ENCODE data around the gene RPS27. TPM values are rescaled to one million over a fixed set of nuclear protein-coding genes. Genes with fewer than 3 reads are reported as not detected.

RPS27 gene
- total and polyA plus RNA-seq, 2 of the 13 experiments (the other 11 are each of a cell fraction or from before 2014, with no cell fraction given), result 3,737 to 9,964 TPM

DNA sequence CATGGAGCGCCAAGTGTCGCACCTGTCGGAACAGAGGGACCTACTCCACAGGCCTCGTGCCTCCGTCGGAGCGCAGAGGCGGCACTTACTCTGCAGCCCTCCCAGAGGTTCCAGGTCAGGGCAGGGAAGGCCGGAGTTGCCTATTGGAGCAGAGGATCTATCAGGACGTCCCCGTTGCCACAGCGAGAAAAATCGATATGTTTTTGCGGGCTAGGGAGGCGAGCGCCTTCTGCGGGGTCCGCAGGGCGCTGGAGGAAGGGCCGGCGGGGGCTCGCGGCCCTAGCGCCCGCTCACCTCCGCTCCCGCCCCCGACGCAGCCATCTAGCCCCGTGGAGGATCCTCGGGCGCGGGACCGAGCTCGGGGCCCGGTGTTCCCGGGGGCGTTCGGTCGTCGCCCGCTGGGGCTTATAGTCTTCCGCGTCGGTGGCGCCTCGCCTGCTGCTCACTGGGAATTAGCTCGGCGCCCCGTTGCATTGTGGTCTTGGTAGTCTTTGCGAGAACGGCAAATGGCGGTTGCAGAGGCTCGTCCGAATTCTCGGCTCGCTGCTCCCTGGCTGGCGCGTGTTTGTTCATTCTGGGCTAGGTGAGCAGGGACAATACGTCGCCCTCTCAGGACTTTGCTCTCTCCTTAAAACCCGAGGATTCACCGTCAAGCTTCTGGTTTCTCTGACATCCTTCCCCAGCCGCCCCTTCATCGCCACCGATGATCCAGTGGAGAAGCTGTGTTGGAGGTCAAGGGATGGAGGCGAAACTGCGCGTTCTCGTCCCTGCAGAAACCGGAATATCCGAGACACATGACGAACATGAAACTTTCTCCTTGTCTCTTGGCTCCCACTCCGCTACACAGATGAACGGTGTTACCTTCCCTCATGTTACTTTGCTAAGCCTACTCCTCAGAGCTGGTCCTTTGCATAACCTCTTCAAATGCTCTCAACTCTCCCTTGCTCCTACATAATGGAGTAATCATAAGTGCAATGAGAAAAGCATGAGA lies 13.0 kb upstream of the RPS27 start, which contains the start of gene JTB:
JTB (minus strand) TSS at position 425 of the 991 bp plus-strand sequence; CDS start at position 3, 422 bp downstream.
- FAIRE-seq, result peak; percentile 71
- POLR2A ChIA-PET, result interaction anchor here (0.9 to 4.4 kb wide), 17 partner anchors 10 to 362 kb away, joined by 3 to 209 read pairs (median 7); partner anchors contain the start of genes CHTOP, CREB3L4, CRTC2 and DENND4B
- peak; percentile 83 for TF ChIP-seq PHF20 (CRISPR knock-in tag; IDR thresholded peaks at IDR 0.05)
- TF ChIP-seq ZNF83 (CRISPR knock-in tag; IDR thresholded peaks at IDR 0.05; ENCODE audit: borderline replicate concordance), result no peak
- no peak for TF ChIP-seq FIP1L1 (IDR thresholded peaks at IDR 0.05; ENCODE audit: borderline replicate concordance, insufficient read depth, low read depth, low read length)
- TF ChIP-seq TSC22D2 (CRISPR knock-in tag; IDR thresholded peaks at IDR 0.05; ENCODE audit: borderline replicate concordance), result no peak; the same call in 1 of the 2 replicates
- no peak for TF ChIP-seq TEAD2 (CRISPR knock-in tag; IDR thresholded peaks at IDR 0.05)
- TF ChIP-seq RNF2 (conservative IDR thresholded peaks at IDR 0.05; ENCODE audit: low read depth), result peak; percentile 88
- TF ChIP-seq, protein P1, sequence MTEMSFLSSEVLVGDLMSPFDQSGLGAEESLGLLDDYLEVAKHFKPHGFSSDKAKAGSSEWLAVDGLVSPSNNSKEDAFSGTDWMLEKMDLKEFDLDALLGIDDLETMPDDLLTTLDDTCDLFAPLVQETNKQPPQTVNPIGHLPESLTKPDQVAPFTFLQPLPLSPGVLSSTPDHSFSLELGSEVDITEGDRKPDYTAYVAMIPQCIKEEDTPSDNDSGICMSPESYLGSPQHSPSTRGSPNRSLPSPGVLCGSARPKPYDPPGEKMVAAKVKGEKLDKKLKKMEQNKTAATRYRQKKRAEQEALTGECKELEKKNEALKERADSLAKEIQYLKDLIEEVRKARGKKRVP (CRISPR knock-in tag; IDR thresholded peaks at IDR 0.05), result peak in 1 of 2 experiments; percentile 62; a peak in 1 of 4 replicates
- no peak for TF ChIP-seq ZNF253 (CRISPR knock-in tag; IDR thresholded peaks at IDR 0.05; ENCODE audit: borderline replicate concordance)
- TF ChIP-seq TAF15 (IDR thresholded peaks at IDR 0.05; ENCODE audit: low read depth, low read length, poor library complexity, severe bottlenecking), result no peak
- no peak for TF ChIP-seq ZBTB7A (CRISPR knock-in tag; IDR thresholded peaks at IDR 0.05)
- no peak for TF ChIP-seq XRCC5 (optimal IDR thresholded peaks at IDR 0.05; ENCODE audit: low read length)
- no peak; the same call in 1 of the 2 replicates for TF ChIP-seq ZNF367 (CRISPR knock-in tag; IDR thresholded peaks at IDR 0.05; ENCODE audit: borderline replicate concordance)
- TF ChIP-seq, protein P2, sequence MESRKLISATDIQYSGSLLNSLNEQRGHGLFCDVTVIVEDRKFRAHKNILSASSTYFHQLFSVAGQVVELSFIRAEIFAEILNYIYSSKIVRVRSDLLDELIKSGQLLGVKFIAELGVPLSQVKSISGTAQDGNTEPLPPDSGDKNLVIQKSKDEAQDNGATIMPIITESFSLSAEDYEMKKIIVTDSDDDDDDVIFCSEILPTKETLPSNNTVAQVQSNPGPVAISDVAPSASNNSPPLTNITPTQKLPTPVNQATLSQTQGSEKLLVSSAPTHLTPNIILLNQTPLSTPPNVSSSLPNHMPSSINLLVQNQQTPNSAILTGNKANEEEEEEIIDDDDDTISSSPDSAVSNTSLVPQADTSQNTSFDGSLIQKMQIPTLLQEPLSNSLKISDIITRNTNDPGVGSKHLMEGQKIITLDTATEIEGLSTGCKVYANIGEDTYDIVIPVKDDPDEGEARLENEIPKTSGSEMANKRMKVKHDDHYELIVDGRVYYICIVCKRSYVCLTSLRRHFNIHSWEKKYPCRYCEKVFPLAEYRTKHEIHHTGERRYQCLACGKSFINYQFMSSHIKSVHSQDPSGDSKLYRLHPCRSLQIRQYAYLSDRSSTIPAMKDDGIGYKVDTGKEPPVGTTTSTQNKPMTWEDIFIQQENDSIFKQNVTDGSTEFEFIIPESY (CRISPR knock-in tag; IDR thresholded peaks at IDR 0.05), result no peak
- TF ChIP-seq, protein P3, sequence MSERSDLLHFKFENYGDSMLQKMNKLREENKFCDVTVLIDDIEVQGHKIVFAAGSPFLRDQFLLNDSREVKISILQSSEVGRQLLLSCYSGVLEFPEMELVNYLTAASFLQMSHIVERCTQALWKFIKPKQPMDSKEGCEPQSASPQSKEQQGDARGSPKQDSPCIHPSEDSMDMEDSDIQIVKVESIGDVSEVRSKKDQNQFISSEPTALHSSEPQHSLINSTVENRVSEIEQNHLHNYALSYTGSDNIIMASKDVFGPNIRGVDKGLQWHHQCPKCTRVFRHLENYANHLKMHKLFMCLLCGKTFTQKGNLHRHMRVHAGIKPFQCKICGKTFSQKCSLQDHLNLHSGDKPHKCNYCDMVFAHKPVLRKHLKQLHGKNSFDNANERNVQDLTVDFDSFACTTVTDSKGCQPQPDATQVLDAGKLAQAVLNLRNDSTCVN (CRISPR knock-in tag; IDR thresholded peaks at IDR 0.05; ENCODE audit: borderline replicate concordance), result 0 out of 2 replicates have a peak, but pooled peaks have one; percentile 22
- TF ChIP-seq ZFY (CRISPR knock-in tag; IDR thresholded peaks at IDR 0.05), result peak; percentile 95
- 0 out of 2 replicates have a peak, but pooled peaks have one; percentile 20 for TF ChIP-seq SMAD9 (CRISPR knock-in tag; IDR thresholded peaks at IDR 0.05)
- no peak; the same call in 1 of the 2 replicates for TF ChIP-seq JDP2 (CRISPR knock-in tag; IDR thresholded peaks at IDR 0.05; ENCODE audit: borderline replicate concordance)
- TF ChIP-seq ZSCAN12 (CRISPR knock-in tag; IDR thresholded peaks at IDR 0.05), result no peak; the same call in 1 of the 2 replicates
- TF ChIP-seq ZNF737 (CRISPR knock-in tag; IDR thresholded peaks at IDR 0.05; ENCODE audit: borderline replicate concordance), result 0 out of 2 replicates have a peak, but pooled peaks have one; percentile 71

More for the DNA sequence above, 13.0 kb upstream of the RPS27 start, which contains the start of gene JTB:
- intact Hi-C loops (cut with micrococcal nuclease; ENCODE audit: unreplicated experiment), result loop anchor here (1.0 kb wide), 1 partner anchor 9 kb away; the partner anchor contains the start of gene RAB13
- under 1% methylated on average over 14 of the region's 75 CpGs for WGBS (ENCODE audit: low lambda C conversion rate)
- DNase-seq (ENCODE audit: low spot score), result peak; percentile 83
- peak within 1 kb of the TSS; percentile 88 for H3K9ac ChIP-seq (ENCODE audit: insufficient read depth, low read depth, low read length)
- TSS peak; percentile 84 for BruUV-seq (replicated peaks)
- peaks cover 16% of the 10 kb centered on the region for H3K79me2 ChIP-seq (ENCODE audit: insufficient read depth, low read length)
- peak within 1 kb of the TSS; percentile 72 to 79 (median 77) for H3K4me3 ChIP-seq (replicated peaks in 1 of 3; ENCODE audit: insufficient read depth in 1 of 3, low read depth in 2 of 3, low read length in 3 of 3)
- H3K27me3 ChIP-seq (ENCODE audit: control insufficient read depth in 1 of 2, insufficient read depth in 2 of 2, low read length in 2 of 2), result no peaks in the 10 kb centered on the region
- H3K36me3 ChIP-seq (replicated peaks in 1 of 2; ENCODE audit: control insufficient read depth in 1 of 2, insufficient read depth in 2 of 2, low read length in 2 of 2), result peaks cover 1 to 19% of the 10 kb centered on the region in 2 experiments
- no peaks in the 10 kb centered on the region for H3K9me3 ChIP-seq (ENCODE audit: low read length)
- H3K27ac ChIP-seq (ENCODE audit: extremely low read length, insufficient read depth, low read length), result peak within 1 kb of the TSS; percentile 88
- in situ Hi-C loops (cut with HindIII; ENCODE audit: extremely low pct_ligation_motif_present, low pct_unique_long_range_greater_than_20kb), result no loop called here
- H3K4me1 ChIP-seq (ENCODE audit: insufficient read depth, low read length), result peaks cover 25% of the 10 kb centered on the region
- CTCF ChIA-PET (ENCODE audit: low intra/inter-chr PET ratio, low total read pairs), result no interaction called here
- H3K4me2 ChIP-seq (ENCODE audit: low read depth, low read length), result peak within 1 kb of the TSS; percentile 97
- H2AFZ ChIP-seq (ENCODE audit: low read length), result peak within 1 kb of the TSS; percentile 57
- H4K20me1 ChIP-seq (ENCODE audit: insufficient read depth, low read length), result no peaks in the 10 kb centered on the region
- peak; percentile 94 for ATAC-seq
